ENCODE data around the gene TNFRSF13B. TPM values are rescaled to one million over a fixed set of nuclear protein-coding genes. Genes with fewer than 3 reads are reported as not detected.

TNFRSF13B gene
- total and polyA plus RNA-seq, 10 of the 15 experiments (the other 5 are each of a cell fraction or from before 2014, with no cell fraction given), result 15.5 to 231 (median 119) TPM

DNA sequence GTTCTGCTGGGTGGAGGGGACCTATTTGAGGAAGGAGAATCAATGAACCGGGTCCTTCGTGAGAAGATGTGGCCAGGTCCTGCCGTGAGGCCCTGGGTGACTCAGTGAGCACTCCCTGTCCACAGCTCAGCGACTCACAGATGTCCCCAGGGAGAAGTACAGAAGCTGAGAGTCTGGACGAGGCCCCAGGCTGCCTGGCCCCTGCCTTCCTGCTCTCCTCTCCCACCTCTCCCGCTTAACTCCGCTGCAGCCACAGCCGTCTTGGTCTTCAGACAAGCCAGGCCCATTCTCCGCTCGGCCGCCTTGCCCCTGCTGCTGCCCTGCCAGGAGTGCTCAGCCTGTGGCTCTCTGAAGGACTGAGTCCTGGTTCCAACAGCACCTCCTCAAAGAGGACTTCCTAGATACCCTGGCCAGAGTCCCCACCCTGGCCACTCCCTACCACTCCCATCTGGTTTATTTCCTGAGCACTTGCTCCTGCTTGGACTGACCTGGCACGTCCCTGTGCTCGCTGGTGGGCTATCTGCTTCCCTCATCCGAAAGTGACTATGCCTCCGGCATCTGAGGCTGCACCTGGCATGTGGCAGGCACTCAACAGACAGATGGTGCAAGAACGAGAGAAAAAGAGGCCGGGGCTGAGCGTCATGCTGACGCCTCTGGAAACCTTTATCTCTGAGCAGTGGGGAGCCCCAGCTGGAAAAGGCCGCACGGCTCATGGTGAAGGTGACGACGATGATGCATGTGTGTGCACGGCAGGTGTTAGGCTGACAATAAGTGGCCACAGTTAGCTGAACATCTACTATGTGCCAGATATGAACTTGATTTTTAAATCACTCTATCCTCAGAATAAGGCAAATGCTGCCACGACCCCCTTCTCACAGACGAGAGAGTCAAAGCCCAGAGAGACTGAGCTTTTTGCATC, 9.2 kb upstream of the TNFRSF13B start (continued):
- TF ChIP-seq, protein P1, sequence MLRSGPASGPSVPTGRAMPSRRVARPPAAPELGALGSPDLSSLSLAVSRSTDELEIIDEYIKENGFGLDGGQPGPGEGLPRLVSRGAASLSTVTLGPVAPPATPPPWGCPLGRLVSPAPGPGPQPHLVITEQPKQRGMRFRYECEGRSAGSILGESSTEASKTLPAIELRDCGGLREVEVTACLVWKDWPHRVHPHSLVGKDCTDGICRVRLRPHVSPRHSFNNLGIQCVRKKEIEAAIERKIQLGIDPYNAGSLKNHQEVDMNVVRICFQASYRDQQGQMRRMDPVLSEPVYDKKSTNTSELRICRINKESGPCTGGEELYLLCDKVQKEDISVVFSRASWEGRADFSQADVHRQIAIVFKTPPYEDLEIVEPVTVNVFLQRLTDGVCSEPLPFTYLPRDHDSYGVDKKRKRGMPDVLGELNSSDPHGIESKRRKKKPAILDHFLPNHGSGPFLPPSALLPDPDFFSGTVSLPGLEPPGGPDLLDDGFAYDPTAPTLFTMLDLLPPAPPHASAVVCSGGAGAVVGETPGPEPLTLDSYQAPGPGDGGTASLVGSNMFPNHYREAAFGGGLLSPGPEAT (IDR thresholded peaks at IDR 0.05; ENCODE audit: low read depth), result no peak
- TF ChIP-seq E2F4 (IDR thresholded peaks at IDR 0.05; ENCODE audit: low read depth, low read length) (no peak), ZNF24 (IDR thresholded peaks at IDR 0.05) (peak; percentile 48; the same call in 1 of the 2 replicates), FOXM1 (IDR thresholded peaks at IDR 0.05; ENCODE audit: low read depth, low read length) (peak; percentile 48; the same call in 1 of the 2 replicates), PAX8 (IDR thresholded peaks at IDR 0.05) (no peak), ZNF384 (IDR thresholded peaks at IDR 0.05; ENCODE audit: borderline replicate concordance, low read depth, low read length) (no peak), CHD1 (IDR thresholded peaks at IDR 0.05; ENCODE audit: low read depth, low read length) (no peak), LARP7 (IDR thresholded peaks at IDR 0.05) (no peak), TCF3 (IDR thresholded peaks at IDR 0.05; ENCODE audit: borderline replicate concordance, insufficient read depth, low read depth, low read length) (peak; percentile 97), FOXK2 (IDR thresholded peaks at IDR 0.05) (no peak), MYC (IDR thresholded peaks at IDR 0.05; ENCODE audit: insufficient read depth, insufficient read length, insufficient replicate concordance, low read length, severe bottlenecking) (no peak), IKZF1 (conservative IDR thresholded peaks at IDR 0.05) (peak; percentile 79), EED (IDR thresholded peaks at IDR 0.05; ENCODE audit: low read depth) (peak; percentile 93), JUNB (IDR thresholded peaks at IDR 0.05) (peak; percentile 33), SIN3A (IDR thresholded peaks at IDR 0.05; ENCODE audit: low read depth, low read length) (no peak), EP300 (IDR thresholded peaks at IDR 0.05; ENCODE audit: borderline replicate concordance in 1 of 2, control insufficient read depth in 1 of 2, low read depth in 2 of 2, low read length in 2 of 2) (peak; percentile 57 to 78; a peak in 3 of 4 replicates), NR2F1 (conservative IDR thresholded peaks at IDR 0.05) (no peak), ZNF274 (IDR thresholded peaks at IDR 0.05; ENCODE audit: insufficient read depth, insufficient read length) (no peak), CBX5 (IDR thresholded peaks at IDR 0.05; ENCODE audit: low read depth) (no peak), CHD4 (IDR thresholded peaks at IDR 0.05) (no peak), IRF4 (IDR thresholded peaks at IDR 0.05; ENCODE audit: low read depth, low read length) (peak; percentile 40; the same call in 1 of the 2 replicates)
- TF ChIP-seq, protein P2, sequence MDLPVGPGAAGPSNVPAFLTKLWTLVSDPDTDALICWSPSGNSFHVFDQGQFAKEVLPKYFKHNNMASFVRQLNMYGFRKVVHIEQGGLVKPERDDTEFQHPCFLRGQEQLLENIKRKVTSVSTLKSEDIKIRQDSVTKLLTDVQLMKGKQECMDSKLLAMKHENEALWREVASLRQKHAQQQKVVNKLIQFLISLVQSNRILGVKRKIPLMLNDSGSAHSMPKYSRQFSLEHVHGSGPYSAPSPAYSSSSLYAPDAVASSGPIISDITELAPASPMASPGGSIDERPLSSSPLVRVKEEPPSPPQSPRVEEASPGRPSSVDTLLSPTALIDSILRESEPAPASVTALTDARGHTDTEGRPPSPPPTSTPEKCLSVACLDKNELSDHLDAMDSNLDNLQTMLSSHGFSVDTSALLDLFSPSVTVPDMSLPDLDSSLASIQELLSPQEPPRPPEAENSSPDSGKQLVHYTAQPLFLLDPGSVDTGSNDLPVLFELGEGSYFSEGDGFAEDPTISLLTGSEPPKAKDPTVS (IDR thresholded peaks at IDR 0.05; ENCODE audit: low read depth, low read length), result no peak
- TF ChIP-seq, protein P3, sequence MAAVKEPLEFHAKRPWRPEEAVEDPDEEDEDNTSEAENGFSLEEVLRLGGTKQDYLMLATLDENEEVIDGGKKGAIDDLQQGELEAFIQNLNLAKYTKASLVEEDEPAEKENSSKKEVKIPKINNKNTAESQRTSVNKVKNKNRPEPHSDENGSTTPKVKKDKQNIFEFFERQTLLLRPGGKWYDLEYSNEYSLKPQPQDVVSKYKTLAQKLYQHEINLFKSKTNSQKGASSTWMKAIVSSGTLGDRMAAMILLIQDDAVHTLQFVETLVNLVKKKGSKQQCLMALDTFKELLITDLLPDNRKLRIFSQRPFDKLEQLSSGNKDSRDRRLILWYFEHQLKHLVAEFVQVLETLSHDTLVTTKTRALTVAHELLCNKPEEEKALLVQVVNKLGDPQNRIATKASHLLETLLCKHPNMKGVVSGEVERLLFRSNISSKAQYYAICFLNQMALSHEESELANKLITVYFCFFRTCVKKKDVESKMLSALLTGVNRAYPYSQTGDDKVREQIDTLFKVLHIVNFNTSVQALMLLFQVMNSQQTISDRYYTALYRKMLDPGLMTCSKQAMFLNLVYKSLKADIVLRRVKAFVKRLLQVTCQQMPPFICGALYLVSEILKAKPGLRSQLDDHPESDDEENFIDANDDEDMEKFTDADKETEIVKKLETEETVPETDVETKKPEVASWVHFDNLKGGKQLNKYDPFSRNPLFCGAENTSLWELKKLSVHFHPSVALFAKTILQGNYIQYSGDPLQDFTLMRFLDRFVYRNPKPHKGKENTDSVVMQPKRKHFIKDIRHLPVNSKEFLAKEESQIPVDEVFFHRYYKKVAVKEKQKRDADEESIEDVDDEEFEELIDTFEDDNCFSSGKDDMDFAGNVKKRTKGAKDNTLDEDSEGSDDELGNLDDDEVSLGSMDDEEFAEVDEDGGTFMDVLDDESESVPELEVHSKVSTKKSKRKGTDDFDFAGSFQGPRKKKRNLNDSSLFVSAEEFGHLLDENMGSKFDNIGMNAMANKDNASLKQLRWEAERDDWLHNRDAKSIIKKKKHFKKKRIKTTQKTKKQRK (IDR thresholded peaks at IDR 0.05; ENCODE audit: low read depth, low read length), result no peak
